Adrenal gland (tissue), 5 donors: Measurements from ENCODE around the gene CD33.
"Not testable (repeated sequence)": the region's sequence is repeated elsewhere in the genome, so short reads cannot be mapped to it uniquely, and the experiment has no call there.

Experiments used
- POLR2A ChIP-seq, 2 donors: fragments of 450-650 bp; IDR thresholded peaks; one replicate each; pipeline ENCODE4 v1.6.1; 2017; ENCODE audit warnings: antibody characterized with exemption in 2 of 2, mild to moderate bottlenecking in 2 of 2, moderate library complexity in 1 of 2
- TF ChIP-seq, protein P1 (sequence below), 6 experiments: fragments of 450-650 bp in 4 of 6; fragments of 200-600 bp in 2 of 6; sonication (generic) in 1 of 6; IDR thresholded peaks; 1 replicate in 5 of 6; 2 replicates in 1 of 6; pipeline versions ENCODE4 v1.5.1 to v1.8.0; 2016 to 2021; ENCODE audit warnings: antibody characterized with exemption in 6 of 6, mild to moderate bottlenecking in 2 of 6, moderate library complexity in 1 of 6
- donor health status: DM: no; HTN: no; CAD: no.

DNA sequence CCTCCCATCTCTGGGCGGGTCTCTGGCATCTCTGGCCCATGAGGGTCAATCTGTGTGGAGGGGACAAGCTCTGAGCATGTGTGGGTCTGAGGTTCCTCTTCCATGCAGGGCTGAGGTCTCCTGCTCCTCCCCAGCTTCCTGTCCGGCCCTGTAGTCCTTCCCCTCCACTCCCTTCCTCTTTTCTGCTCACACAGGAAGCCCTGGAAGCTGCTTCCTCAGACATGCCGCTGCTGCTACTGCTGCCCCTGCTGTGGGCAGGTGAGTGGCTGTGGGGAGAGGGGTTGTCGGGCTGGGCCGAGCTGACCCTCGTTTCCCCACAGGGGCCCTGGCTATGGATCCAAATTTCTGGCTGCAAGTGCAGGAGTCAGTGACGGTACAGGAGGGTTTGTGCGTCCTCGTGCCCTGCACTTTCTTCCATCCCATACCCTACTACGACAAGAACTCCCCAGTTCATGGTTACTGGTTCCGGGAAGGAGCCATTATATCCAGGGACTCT lies at the start of gene CD33:
- TF ChIP-seq POLR2A (IDR thresholded peaks at IDR 0.05), result not testable (repeated sequence)
- TF ChIP-seq, protein P1, sequence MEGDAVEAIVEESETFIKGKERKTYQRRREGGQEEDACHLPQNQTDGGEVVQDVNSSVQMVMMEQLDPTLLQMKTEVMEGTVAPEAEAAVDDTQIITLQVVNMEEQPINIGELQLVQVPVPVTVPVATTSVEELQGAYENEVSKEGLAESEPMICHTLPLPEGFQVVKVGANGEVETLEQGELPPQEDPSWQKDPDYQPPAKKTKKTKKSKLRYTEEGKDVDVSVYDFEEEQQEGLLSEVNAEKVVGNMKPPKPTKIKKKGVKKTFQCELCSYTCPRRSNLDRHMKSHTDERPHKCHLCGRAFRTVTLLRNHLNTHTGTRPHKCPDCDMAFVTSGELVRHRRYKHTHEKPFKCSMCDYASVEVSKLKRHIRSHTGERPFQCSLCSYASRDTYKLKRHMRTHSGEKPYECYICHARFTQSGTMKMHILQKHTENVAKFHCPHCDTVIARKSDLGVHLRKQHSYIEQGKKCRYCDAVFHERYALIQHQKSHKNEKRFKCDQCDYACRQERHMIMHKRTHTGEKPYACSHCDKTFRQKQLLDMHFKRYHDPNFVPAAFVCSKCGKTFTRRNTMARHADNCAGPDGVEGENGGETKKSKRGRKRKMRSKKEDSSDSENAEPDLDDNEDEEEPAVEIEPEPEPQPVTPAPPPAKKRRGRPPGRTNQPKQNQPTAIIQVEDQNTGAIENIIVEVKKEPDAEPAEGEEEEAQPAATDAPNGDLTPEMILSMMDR (IDR thresholded peaks at IDR 0.05), result not testable (repeated sequence)
